BLaER1 (cell line): ENCODE results near the gene AHNAK2.

ENCODE experiments used
- H3K27ac ChIP-seq: shearing (Covaris generic); formaldehyde crosslinking; 2 replicates; pipeline ENCODE4 v1.8.1; 2022
- H3K27me3 ChIP-seq: shearing (Covaris generic); formaldehyde crosslinking; 2 replicates; pipeline ENCODE4 v1.8.1; 2022
- H3K36me3 ChIP-seq: shearing (Covaris generic); formaldehyde crosslinking; 2 replicates; pipeline ENCODE4 v1.8.1; 2022
- H3K4me1 ChIP-seq: shearing (Covaris generic); formaldehyde crosslinking; 2 replicates; pipeline ENCODE4 v1.8.1; 2022
- H3K4me2 ChIP-seq: shearing (Covaris generic); formaldehyde crosslinking; 2 replicates; pipeline ENCODE4 v1.8.1; 2022
- H3K4me3 ChIP-seq: shearing (Covaris generic); formaldehyde crosslinking; 2 replicates; pipeline ENCODE4 v1.8.1; 2022
- H3K9ac ChIP-seq: shearing (Covaris generic); formaldehyde crosslinking; 2 replicates; pipeline ENCODE4 v1.8.1; 2022
- H3K9me3 ChIP-seq: shearing (Covaris generic); formaldehyde crosslinking; 2 replicates; pipeline ENCODE4 v1.8.1; 2022
- H4K20me1 ChIP-seq: shearing (Covaris generic); formaldehyde crosslinking; 2 replicates; pipeline ENCODE4 v1.8.1; 2022
- Cebpa-rat ChIP-seq: shearing (Covaris generic); IDR thresholded peaks from 2 replicates; pipeline ENCODE4 v1.8.1; 2022

Gene AHNAK2

DNA sequence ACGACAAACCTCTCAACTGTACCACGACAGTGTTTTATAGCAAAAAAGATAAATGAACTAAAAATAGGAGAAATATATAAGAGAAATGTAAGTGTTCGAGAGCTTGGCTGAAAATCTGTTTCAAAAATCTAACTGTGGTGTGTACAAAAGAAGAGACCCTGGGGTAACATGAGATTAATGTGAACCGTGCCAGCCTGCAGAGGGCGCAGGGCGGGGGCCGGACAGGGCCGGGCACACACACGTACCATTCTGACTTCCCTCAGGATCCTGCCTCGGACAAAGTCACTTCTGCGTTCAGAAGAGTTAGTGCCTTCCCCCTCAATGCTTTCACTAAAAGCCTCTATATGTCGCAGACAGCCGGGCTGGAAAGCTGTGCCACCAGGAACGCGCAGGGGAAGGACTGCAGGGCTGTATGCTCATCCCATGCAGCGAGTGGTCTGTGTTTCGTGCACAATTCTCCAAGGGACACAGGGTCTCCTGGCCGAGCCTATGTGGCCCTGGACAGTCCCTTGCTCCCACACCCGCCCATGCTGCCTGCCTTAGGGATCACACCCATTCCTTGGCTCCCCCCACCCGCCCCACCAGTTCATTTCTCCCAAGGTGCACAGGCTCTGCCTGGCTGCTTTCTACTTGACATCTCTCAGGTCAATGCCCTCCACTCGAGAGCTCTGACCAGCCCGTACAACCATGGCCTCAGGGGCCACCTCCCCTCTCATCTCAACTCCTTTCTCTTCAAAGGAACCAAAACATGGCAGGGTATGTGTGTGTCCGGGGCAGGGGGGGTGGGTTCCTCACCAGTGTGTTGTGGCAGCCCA is 34.2 kb upstream of the AHNAK2 start:
- Histone ChIP-seq H3K36me3 (peaks cover 88% of the 10 kb centered on the region), H3K4me3 (no peak overlapping the region), H4K20me1 (peaks cover 99% of the 10 kb centered on the region), H3K9ac (no peak overlapping the region), H3K27me3 (no peaks in the 10 kb centered on the region), H3K9me3 (no peaks in the 10 kb centered on the region), H3K4me1 (peaks cover 63% of the 10 kb centered on the region), H3K27ac (0 out of 2 replicates have a peak overlapping the region, but pooled peaks have one; percentile 4), H3K4me2 (peak overlapping the region; percentile 92)
- TF ChIP-seq Cebpa-rat, result no peak

DNA sequence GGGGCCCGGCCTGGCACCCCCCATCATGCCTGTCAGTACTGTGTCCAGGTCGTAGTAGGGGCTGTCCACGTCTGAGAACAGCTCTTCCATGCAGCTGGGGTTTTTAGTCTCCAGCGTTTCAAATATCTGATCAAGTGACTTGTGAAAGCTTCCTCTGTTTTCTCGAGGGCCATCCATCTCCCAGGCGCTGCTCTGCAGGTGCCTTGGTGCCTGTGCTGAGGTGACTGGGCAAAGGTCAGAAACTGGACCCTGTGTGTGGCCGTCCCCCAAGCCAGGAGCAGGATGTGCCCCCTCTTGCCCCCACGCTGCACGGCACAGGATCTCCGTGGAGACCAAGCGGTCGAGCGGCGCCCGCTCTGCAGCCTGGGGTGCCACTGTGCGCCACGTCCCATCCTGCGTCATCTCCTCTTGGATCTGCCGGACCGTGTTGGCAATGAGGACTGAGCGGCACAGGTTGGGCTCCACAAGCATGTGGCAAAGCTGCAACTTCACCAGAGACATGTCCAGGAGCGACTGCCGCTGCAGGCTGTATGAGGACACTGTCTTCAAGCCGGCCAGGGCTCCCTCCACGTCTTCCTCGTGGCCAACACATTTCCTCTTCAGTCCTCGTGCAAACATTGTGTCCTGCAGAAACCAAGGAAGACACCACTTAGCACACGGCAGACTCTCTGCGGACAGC is 33.3 kb upstream of the AHNAK2 start:
- no peak for TF ChIP-seq Cebpa-rat
- H3K4me1 ChIP-seq, result peaks cover 54% of the 10 kb centered on the region
- H3K9me3 ChIP-seq, result no peaks in the 10 kb centered on the region
- H3K4me2 ChIP-seq, result no peak overlapping the region
- H4K20me1 ChIP-seq, result peaks cover 99% of the 10 kb centered on the region
- no peak overlapping the region for H3K4me3 ChIP-seq
- H3K27ac ChIP-seq, result 0 out of 2 replicates have a peak overlapping the region, but pooled peaks have one; percentile 4
- no peaks in the 10 kb centered on the region for H3K27me3 ChIP-seq
- no peak overlapping the region for H3K9ac ChIP-seq
- H3K36me3 ChIP-seq, result peaks cover 88% of the 10 kb centered on the region

DNA sequence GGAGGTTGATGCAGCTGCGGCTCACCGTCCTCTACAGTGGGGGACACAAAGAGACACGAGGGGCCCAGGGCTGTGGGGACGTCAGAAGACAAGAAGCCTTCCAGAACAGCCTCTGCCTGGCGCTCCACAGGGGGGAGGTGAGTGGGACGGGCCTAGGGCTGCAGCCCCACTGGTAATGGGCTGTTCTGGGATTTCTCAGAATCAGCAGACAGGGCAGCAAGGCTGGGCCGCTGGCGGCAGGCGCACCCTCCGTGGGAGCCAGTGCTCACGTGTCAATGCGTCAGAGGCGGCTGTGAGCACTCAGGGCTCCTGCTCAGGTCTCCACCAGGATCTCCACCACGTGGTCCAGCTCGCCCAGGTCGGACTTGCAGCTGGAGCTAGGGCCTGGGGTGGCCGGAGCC is 32.7 kb upstream of the AHNAK2 start:
- H3K9me3 ChIP-seq, result no peaks in the 10 kb centered on the region
- H3K27ac ChIP-seq, result no peak overlapping the region
- no peak for TF ChIP-seq Cebpa-rat
- H3K36me3 ChIP-seq, result peaks cover 88% of the 10 kb centered on the region
- H3K4me3 ChIP-seq, result no peak overlapping the region
- H3K4me1 ChIP-seq, result peaks cover 49% of the 10 kb centered on the region
- no peak overlapping the region for H3K4me2 ChIP-seq
- no peaks in the 10 kb centered on the region for H3K27me3 ChIP-seq
- H3K9ac ChIP-seq, result no peak overlapping the region
- H4K20me1 ChIP-seq, result peaks cover 99% of the 10 kb centered on the region

DNA sequence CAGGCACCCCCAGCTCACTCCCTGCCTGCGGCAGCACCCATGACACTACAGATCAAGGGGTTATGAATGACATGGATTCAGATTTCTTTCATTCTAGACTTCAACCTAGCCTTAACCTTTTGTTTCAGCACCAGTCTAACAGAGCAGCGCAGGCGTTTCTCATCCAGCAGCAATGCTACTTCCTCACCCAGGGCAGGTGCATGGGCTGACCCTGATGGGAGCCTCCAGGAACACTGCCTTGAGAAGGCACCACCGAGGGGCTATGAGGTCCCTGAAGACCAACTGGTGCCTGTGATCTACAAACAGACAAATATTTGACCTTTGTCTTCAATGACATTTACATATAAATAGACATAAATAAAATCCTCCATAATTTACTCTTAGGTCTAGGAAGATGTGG is 31.9 kb upstream of the AHNAK2 start:
- Histone ChIP-seq H3K9ac (no peak overlapping the region), H4K20me1 (peaks cover 99% of the 10 kb centered on the region), H3K27ac (no peak overlapping the region), H3K27me3 (no peaks in the 10 kb centered on the region), H3K4me1 (peaks cover 41% of the 10 kb centered on the region), H3K36me3 (peaks cover 87% of the 10 kb centered on the region), H3K9me3 (no peaks in the 10 kb centered on the region), H3K4me3 (no peak overlapping the region), H3K4me2 (no peak overlapping the region)
- no peak for TF ChIP-seq Cebpa-rat

DNA sequence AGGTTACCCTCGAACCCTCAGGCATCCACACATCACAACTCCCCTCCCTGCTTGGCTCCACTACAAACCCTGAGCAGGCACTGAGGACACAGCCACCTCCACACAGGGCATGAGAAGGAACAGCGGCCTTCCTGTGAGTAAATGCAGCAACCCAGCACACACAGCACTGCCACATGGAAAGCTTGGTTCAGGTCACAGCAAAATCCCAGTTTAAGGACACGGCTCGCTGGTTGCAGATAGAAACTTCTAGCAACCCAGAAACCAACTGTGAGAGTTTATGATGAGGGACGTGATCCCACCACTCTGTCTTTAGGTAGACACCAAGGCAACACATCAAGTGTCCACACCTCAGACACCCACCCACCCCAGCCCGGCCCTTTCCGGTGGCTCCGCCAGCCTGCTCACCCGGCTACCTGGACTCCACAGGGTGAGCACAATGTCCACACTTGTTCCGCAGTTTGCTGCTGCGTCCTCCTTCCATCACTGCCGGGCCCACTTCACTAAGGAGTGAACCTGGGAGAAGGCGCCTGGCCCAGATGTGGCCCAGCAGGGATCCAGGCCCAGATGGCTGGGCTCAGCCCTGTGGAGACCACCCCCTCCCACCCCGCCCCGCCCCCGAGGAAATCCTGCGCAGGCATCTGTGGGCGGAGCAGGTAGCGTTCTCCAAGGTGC is 29.6 kb upstream of the AHNAK2 start:
- Histone ChIP-seq H3K9ac (no peak overlapping the region), H3K4me2 (no peak overlapping the region), H4K20me1 (peaks cover 75% of the 10 kb centered on the region), H3K36me3 (peaks cover 75% of the 10 kb centered on the region), H3K27ac (no peak overlapping the region), H3K27me3 (no peaks in the 10 kb centered on the region), H3K9me3 (no peaks in the 10 kb centered on the region), H3K4me3 (no peak overlapping the region), H3K4me1 (peaks cover 17% of the 10 kb centered on the region)
- TF ChIP-seq Cebpa-rat, result no peak

GRCh38 chr14:105006831-105007592 is 28.8 kb upstream of the AHNAK2 start:
- no peak for TF ChIP-seq Cebpa-rat
- no peak overlapping the region for H3K4me3 ChIP-seq
- H3K4me1 ChIP-seq, result peaks cover 10% of the 10 kb centered on the region; the same call in 1 of the 2 replicates
- H3K27me3 ChIP-seq, result no peaks in the 10 kb centered on the region
- H3K36me3 ChIP-seq, result peaks cover 71% of the 10 kb centered on the region
- H3K27ac ChIP-seq, result no peak overlapping the region
- peaks cover 68% of the 10 kb centered on the region for H4K20me1 ChIP-seq
- H3K9ac ChIP-seq, result no peak overlapping the region
- no peak overlapping the region for H3K4me2 ChIP-seq
- H3K9me3 ChIP-seq, result no peaks in the 10 kb centered on the region

- H3K27ac ChIP-seq, result no peak overlapping the region
- no peaks in the 10 kb centered on the region for H3K27me3 ChIP-seq
- H3K4me3 ChIP-seq, result no peak overlapping the region
- TF ChIP-seq Cebpa-rat, result no peak
- no peaks in the 10 kb centered on the region for H3K9me3 ChIP-seq
- 0 out of 2 replicates have a peak, but pooled peaks cover 5% of the 10 kb centered on the region for H3K4me1 ChIP-seq
- peaks cover 60% of the 10 kb centered on the region for H4K20me1 ChIP-seq
- H3K36me3 ChIP-seq, result peaks cover 71% of the 10 kb centered on the region
- H3K4me2 ChIP-seq, result no peak overlapping the region
- no peak overlapping the region for H3K9ac ChIP-seq
Measured at GRCh38 chr14:105005929-105006830, 28.0 kb upstream of the AHNAK2 start.

DNA sequence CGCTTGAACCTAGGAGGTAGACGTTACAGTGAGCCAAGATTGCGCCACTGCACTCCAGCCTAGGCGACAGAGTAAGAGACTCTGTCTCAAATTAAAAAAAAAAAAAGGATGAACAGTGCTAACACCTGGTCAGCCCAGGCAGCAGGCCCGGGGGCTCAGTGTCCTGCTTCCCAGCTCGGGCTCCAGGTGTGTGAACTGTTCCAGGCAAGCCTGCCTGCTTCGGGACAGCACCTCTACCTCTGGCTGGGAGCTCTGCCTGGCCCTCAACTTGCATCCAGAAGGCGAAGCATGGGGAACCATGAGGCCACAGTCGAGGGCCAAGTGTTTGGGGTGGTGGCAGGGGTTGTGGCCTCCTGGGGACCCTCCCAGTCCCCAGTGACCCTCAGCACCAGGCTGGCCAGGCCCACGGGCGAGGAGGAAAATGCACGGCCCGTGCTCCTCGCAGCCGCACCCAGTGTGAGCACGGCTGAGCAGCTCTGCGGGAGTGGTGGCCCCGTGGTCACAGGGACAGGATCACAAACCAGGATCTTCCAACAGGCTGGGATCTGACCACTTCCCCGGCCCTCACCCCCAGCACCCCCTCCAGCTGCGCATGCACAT is 27.3 kb upstream of the AHNAK2 start:
- H3K9me3 ChIP-seq, result no peaks in the 10 kb centered on the region
- no peak overlapping the region for H3K9ac ChIP-seq
- H3K4me1 ChIP-seq, result no peaks in the 10 kb centered on the region
- no peak for TF ChIP-seq Cebpa-rat
- H3K36me3 ChIP-seq, result peaks cover 65% of the 10 kb centered on the region
- H3K4me2 ChIP-seq, result no peak overlapping the region
- peaks cover 52% of the 10 kb centered on the region for H4K20me1 ChIP-seq
- no peak overlapping the region for H3K4me3 ChIP-seq
- no peak overlapping the region for H3K27ac ChIP-seq
- H3K27me3 ChIP-seq, result no peaks in the 10 kb centered on the region
